ENCODE results near the gene MMD. TPM values are rescaled to one million over a fixed set of nuclear protein-coding genes. Genes with fewer than 3 reads are reported as not detected.

Gene MMD
- total and polyA plus RNA-seq, 2 of the 13 experiments (the other 11 are each of a cell fraction or from before 2014, with no cell fraction given), result 121 to 225 TPM

- no peak for TF ChIP-seq ZNF496 (CRISPR knock-in tag; IDR thresholded peaks at IDR 0.05; ENCODE audit: insufficient replicate concordance)
- no peak for TF ChIP-seq ZNF639 (CRISPR knock-in tag; conservative IDR thresholded peaks at IDR 0.05)
- peak; percentile 83 for TF ChIP-seq FOXA1 (IDR thresholded peaks at IDR 0.05)
- TF ChIP-seq FOXA1 (CRISPR knock-in tag; IDR thresholded peaks at IDR 0.05), result peak; percentile 90
- no peak for TF ChIP-seq THAP8 (CRISPR knock-in tag; IDR thresholded peaks at IDR 0.05; ENCODE audit: borderline replicate concordance)
- peak; percentile 48; the same call in 1 of the 2 replicates for TF ChIP-seq ZNF232 (CRISPR knock-in tag; IDR thresholded peaks at IDR 0.05; ENCODE audit: borderline replicate concordance)
- 0 out of 2 replicates have a peak, but pooled peaks have one; percentile 19 for TF ChIP-seq TGIF2 (CRISPR knock-in tag; IDR thresholded peaks at IDR 0.05)
- TF ChIP-seq MAFK (conservative IDR thresholded peaks at IDR 0.05 in 1 of 2, IDR thresholded peaks at IDR 0.05 in 1 of 2; ENCODE audit: low read length in 2 of 2), result no peak
- TF ChIP-seq ZNF605 (CRISPR knock-in tag; IDR thresholded peaks at IDR 0.05), result peak; percentile 27; the same call in 1 of the 2 replicates
- TF ChIP-seq ZNF569 (CRISPR knock-in tag; IDR thresholded peaks at IDR 0.05; ENCODE audit: borderline replicate concordance), result no peak
- TF ChIP-seq ZFP41 (CRISPR knock-in tag; IDR thresholded peaks at IDR 0.05; ENCODE audit: borderline replicate concordance), result no peak
- peak; percentile 92 for TF ChIP-seq CEBPB (IDR thresholded peaks at IDR 0.05; ENCODE audit: borderline replicate concordance, low read depth, low read length)
- no peak for TF ChIP-seq MYC (CRISPR knock-in tag; IDR thresholded peaks at IDR 0.05; ENCODE audit: borderline replicate concordance)
- TF ChIP-seq XRCC5 (optimal IDR thresholded peaks at IDR 0.05; ENCODE audit: low read length), result no peak
- TF ChIP-seq ZNF766 (CRISPR knock-in tag; IDR thresholded peaks at IDR 0.05; ENCODE audit: borderline replicate concordance), result no peak
- no peak for TF ChIP-seq ZBTB44 (CRISPR knock-in tag; IDR thresholded peaks at IDR 0.05)
- TF ChIP-seq ZBTB10 (CRISPR knock-in tag; IDR thresholded peaks at IDR 0.05; ENCODE audit: borderline replicate concordance), result peak; percentile 42; the same call in 1 of the 2 replicates
- TF ChIP-seq ZNF431 (CRISPR knock-in tag; IDR thresholded peaks at IDR 0.05; ENCODE audit: borderline replicate concordance, low read depth), result no peak
- TF ChIP-seq IRF9 (CRISPR knock-in tag; IDR thresholded peaks at IDR 0.05; ENCODE audit: borderline replicate concordance), result no peak
These were observed 27.1 kb downstream of the MMD start (continued) for GRCh38 chr17:55394357-55395021.
